Islet of Langerhans (tissue), 1 donor: ENCODE measurements around the gene TSPAN1.

Experiments used
- FAIRE-seq: peaks from one replicate; lab custom pipeline; 2011; peaks lifted over from hg19 to GRCh38; lab: Jason Lieb, UNC

The TSPAN1 gene

GRCh38 chr1:46174448-46175231, at the start of gene TSPAN1:
TSS of gene TSPAN1 (plus strand) at chr1:46175087. CDS start at chr1:46181108, 6,021 bp downstream.
- no peak for FAIRE-seq

GRCh38 chr1:46128344-46128743, 46.5 kb upstream of the TSPAN1 start:
- FAIRE-seq: no peak

- FAIRE-seq: peak; percentile 9
Observed at GRCh38 chr1:46130121-46130520, 44.8 kb upstream of the TSPAN1 start.

- FAIRE-seq: peak; percentile 27
Observed at GRCh38 chr1:46130606-46131005, 44.3 kb upstream of the TSPAN1 start.

- no peak for FAIRE-seq
Observed at GRCh38 chr1:46131093-46131492, 43.8 kb upstream of the TSPAN1 start.

GRCh38 chr1:46131712-46132528, 43.0 kb upstream of the TSPAN1 start:
- FAIRE-seq: no peak

GRCh38 chr1:46132529-46133180, 42.2 kb upstream of the TSPAN1 start, which contains the start of gene PIK3R3:
TSS of gene PIK3R3 (minus strand) at chr1:46132629. CDS start at chr1:46131952, 677 bp downstream.
- FAIRE-seq: peak; percentile 68

GRCh38 chr1:46133181-46133658, 41.7 kb upstream of the TSPAN1 start:
- no peak for FAIRE-seq

GRCh38 chr1:46133781-46134350, 41.0 kb upstream of the TSPAN1 start:
- FAIRE-seq: no peak

GRCh38 chr1:46134660-46135331, 40.1 kb upstream of the TSPAN1 start:
- no peak for FAIRE-seq

- no peak for FAIRE-seq
Observed at GRCh38 chr1:46136711-46137110, 38.2 kb upstream of the TSPAN1 start.

GRCh38 chr1:46137916-46138315, 37.0 kb upstream of the TSPAN1 start:
- no peak for FAIRE-seq

GRCh38 chr1:46148318-46148717, 26.6 kb upstream of the TSPAN1 start:
- FAIRE-seq: no peak

- FAIRE-seq: no peak
Observed at GRCh38 chr1:46150085-46150484, 24.8 kb upstream of the TSPAN1 start.

- no peak for FAIRE-seq
Observed at GRCh38 chr1:46152016-46152415, 22.9 kb upstream of the TSPAN1 start.

GRCh38 chr1:46153228-46153627, 21.7 kb upstream of the TSPAN1 start:
- FAIRE-seq: no peak

- FAIRE-seq: no peak
Observed at GRCh38 chr1:46153732-46154131, 21.2 kb upstream of the TSPAN1 start.

- no peak for FAIRE-seq
Observed at GRCh38 chr1:46157916-46158311, 17.0 kb upstream of the TSPAN1 start.

GRCh38 chr1:46158312-46159281, 16.3 kb upstream of the TSPAN1 start:
- FAIRE-seq: no peak

GRCh38 chr1:46159516-46159915, 15.4 kb upstream of the TSPAN1 start:
- no peak for FAIRE-seq

GRCh38 chr1:46160212-46160611, 14.7 kb upstream of the TSPAN1 start:
- FAIRE-seq: no peak
